Measurements from ENCODE around the gene TNFRSF9. TPM values are rescaled to one million over a fixed set of nuclear protein-coding genes. Genes with fewer than 3 reads are reported as not detected.

TNFRSF9 gene
- total RNA-seq, 4 donors from 2014 or later: 0.10 TPM; not detected in 3

DNA sequence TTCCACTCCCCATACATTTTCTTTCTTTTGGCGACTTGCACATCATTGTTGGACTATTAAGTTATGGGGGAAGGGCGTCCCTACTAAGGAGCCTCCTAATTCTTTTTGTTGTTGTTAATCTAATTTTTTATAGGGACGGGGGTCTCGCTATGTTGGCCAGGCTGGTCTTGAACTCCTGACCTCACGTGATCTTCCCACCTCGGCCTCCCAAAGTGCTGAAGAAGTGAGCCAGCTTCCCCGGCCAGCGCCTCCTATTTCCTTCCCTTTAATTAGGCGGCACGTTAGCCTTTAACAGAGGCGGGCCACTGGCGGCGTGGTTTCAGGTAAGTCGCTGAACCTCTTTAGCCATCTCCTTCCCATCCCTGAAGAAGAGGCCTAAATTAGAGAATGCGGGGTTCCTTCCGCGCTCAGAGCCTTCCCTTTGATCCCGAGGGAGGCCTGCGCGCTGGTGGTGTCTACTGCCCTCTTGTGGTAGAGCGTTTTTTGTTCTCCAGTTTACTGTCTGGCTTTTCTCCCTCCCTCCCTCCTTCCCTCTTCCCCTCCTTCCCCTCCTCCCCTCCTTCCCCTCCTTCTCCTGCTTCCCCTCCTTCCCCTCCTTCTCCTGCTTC lies 38.1 kb downstream of the TNFRSF9 start:
- Histone ChIP-seq H3K4me3 (replicated peaks in 1 of 3) (no peak overlapping the region), H3K27me3 (no peaks in the 10 kb centered on the region), H3K27ac (no peak overlapping the region), H3K36me3 (no peaks in the 10 kb centered on the region), H3K9me3 (no peaks in the 10 kb centered on the region), H3K4me1 (no peaks in the 10 kb centered on the region)
- DNase-seq: peak; percentile 50 to 55
- intact Hi-C loops (cut with DNase I): loop anchor here (10.0 kb wide), 1 partner anchor 238 kb away; no protein-coding TSS in a partner anchor
- 23 to 27% methylated on average over 21 of the region's 21 CpGs for WGBS, 2 donors
- TF ChIP-seq, protein P1, sequence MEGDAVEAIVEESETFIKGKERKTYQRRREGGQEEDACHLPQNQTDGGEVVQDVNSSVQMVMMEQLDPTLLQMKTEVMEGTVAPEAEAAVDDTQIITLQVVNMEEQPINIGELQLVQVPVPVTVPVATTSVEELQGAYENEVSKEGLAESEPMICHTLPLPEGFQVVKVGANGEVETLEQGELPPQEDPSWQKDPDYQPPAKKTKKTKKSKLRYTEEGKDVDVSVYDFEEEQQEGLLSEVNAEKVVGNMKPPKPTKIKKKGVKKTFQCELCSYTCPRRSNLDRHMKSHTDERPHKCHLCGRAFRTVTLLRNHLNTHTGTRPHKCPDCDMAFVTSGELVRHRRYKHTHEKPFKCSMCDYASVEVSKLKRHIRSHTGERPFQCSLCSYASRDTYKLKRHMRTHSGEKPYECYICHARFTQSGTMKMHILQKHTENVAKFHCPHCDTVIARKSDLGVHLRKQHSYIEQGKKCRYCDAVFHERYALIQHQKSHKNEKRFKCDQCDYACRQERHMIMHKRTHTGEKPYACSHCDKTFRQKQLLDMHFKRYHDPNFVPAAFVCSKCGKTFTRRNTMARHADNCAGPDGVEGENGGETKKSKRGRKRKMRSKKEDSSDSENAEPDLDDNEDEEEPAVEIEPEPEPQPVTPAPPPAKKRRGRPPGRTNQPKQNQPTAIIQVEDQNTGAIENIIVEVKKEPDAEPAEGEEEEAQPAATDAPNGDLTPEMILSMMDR (IDR thresholded peaks at IDR 0.05): peak in 5 of 6 experiments; percentile 41 to 73 (median 58)
- no peak for TF ChIP-seq POLR2A (IDR thresholded peaks at IDR 0.05)

- no peaks in the 10 kb centered on the region for H3K36me3 ChIP-seq
- no peak for DNase-seq
- H3K27me3 ChIP-seq: no peaks in the 10 kb centered on the region
- H3K4me1 ChIP-seq: no peaks in the 10 kb centered on the region
- TF ChIP-seq, protein P1 (IDR thresholded peaks at IDR 0.05): no peak
- no peak overlapping the region for H3K4me3 ChIP-seq (replicated peaks in 1 of 3)
- intact Hi-C loops (cut with DNase I): loop anchor here (10.0 kb wide), 1 partner anchor 235 kb away; no protein-coding TSS in a partner anchor
- no peak overlapping the region for H3K27ac ChIP-seq
- no peaks in the 10 kb centered on the region for H3K9me3 ChIP-seq
- 64 to 75% methylated on average over 1 to 4 of the region's 4 CpGs for WGBS, 2 donors
Observed at GRCh38 chr1:7899741-7900140, 40.9 kb downstream of the TNFRSF9 start.

DNA sequence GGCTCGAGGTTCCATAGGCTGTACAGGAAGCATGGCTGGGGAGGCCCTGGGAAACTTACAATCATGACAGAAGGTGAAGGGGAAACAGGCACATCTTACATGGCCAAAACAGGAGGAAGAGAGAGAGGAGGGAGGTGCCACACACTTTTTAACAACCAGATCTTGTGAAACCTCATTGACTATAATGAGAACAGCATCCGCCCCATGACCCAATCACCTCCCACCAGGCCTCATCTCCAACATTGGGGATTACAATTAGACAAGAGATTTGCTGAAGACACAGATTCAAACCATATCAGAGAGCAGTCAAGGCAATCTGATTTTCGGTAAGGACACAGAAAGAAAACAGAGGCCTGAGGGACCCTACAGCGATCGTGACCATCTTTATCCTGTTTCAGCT lies 41.7 kb downstream of the TNFRSF9 start:
- H3K9me3 ChIP-seq: no peaks in the 10 kb centered on the region
- no peak for TF ChIP-seq POLR2A (IDR thresholded peaks at IDR 0.05)
- H3K4me1 ChIP-seq: no peaks in the 10 kb centered on the region
- intact Hi-C loops (cut with DNase I): no loop called here
- no peaks in the 10 kb centered on the region for H3K36me3 ChIP-seq
- H3K4me3 ChIP-seq (replicated peaks in 1 of 3): no peak overlapping the region
- no peaks in the 10 kb centered on the region for H3K27me3 ChIP-seq
- 88% methylated on average over 5 of the region's 5 CpGs for WGBS, 2 donors
- no peak overlapping the region for H3K27ac ChIP-seq
- no peak for DNase-seq

- TF ChIP-seq POLR2A (IDR thresholded peaks at IDR 0.05): no peak
- TF ChIP-seq, protein P1 (IDR thresholded peaks at IDR 0.05): no peak
- H3K27ac ChIP-seq: no peak overlapping the region
- H3K27me3 ChIP-seq: no peaks in the 10 kb centered on the region
Observed at GRCh38 chr1:7896994-7897393, 43.6 kb downstream of the TNFRSF9 start.

DNA sequence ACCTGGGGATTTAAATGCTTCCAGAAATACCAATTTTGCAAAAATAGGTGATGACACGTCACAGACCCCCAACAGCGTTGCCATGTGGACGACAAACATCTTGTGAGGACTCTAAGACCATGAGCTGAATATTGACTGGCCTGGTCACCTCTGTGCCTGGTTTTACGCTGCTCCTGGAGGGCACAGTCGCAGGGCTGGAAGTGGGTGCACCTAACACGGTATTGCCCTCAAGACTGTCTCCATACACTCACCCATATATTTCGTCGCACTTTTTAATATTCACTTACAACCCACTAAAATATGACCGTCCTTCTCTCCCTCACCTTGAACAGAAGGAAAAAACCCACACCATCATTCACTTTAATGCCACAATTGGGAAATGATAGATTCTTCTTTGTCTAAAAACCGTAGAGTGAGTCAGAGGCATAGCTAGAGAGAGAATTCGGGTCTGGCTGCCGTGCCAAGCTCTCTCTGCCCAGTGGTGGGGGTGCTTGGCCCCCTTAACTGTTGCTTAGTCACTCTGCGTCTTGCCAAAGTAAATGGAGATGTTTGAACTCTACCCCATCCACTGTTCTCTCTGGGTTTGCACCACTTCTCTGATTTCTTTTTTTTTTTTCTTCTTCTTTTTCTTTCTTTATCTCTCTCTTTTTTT lies 47.0 kb downstream of the TNFRSF9 start:
- intact Hi-C loops (cut with DNase I): no loop called here
- Histone ChIP-seq H3K27me3 (no peaks in the 10 kb centered on the region), H3K9me3 (no peaks in the 10 kb centered on the region), H3K4me1 (no peaks in the 10 kb centered on the region), H3K27ac (no peak overlapping the region), H3K4me3 (replicated peaks in 1 of 3) (no peak overlapping the region), H3K36me3 (no peaks in the 10 kb centered on the region)
- TF ChIP-seq, protein P1 (IDR thresholded peaks at IDR 0.05): no peak
- no peak for TF ChIP-seq POLR2A (IDR thresholded peaks at IDR 0.05)
- DNase-seq: no peak
- WGBS, 2 donors: 85 to 88% methylated on average over 13 of the region's 13 CpGs

More at GRCh38 chr1:7896994-7897393, 43.6 kb downstream of the TNFRSF9 start:
- no peak overlapping the region for H3K4me3 ChIP-seq (replicated peaks in 1 of 3)
- no peaks in the 10 kb centered on the region for H3K36me3 ChIP-seq
- no peak for DNase-seq
- H3K9me3 ChIP-seq: no peaks in the 10 kb centered on the region
- no peaks in the 10 kb centered on the region for H3K4me1 ChIP-seq
- WGBS, 2 donors: 69 to 78% methylated on average over 1 of the region's 1 CpG
- intact Hi-C loops (cut with DNase I): no loop called here
